IMR-90 (cell line): ENCODE data around the gene LMX1A. TPM values are rescaled to one million over a fixed set of nuclear protein-coding genes. Genes with fewer than 3 reads are reported as not detected.
A peak's percentile ranks its signal among the peaks of the same experiment; 100 is the strongest.

ENCODE experiments used
- ATAC-seq: fragments of 200-7000 bp; cut with Tn5 transposase; 2 replicates; pipeline ENCODE4 v1.9.1; 2020; ENCODE audit warnings: low read depth, mild to moderate bottlenecking, moderate library complexity
- BruUV-seq: library from RNA; stranded (reverse); fragments of 400-500 nt; replicated peaks from 2 replicates; lab custom pipeline; 2021; lab: Mats Ljungman, UMichigan
- CTCF ChIA-PET: fragments of 300-600 bp; formaldehyde crosslinking; extraction: SDS; loops from one replicate; lab custom pipeline; 2021; ENCODE audit warnings: antibody characterized with exemption; lab: Yijun Ruan, JAX
- POLR2A ChIA-PET: fragments of 300-600 bp; sonication (Branson Sonifier 250); formaldehyde crosslinking; loops from one replicate; lab custom pipeline; 2022; ENCODE audit warnings: antibody characterized with exemption; ENCODE audit not compliant: unreplicated experiment; lab: Charles Lee
- DNase-seq: peaks from one replicate; pipeline ENCODE4 v3.0.0; 2013
- H2AFZ ChIP-seq: replicated peaks from 2 replicates; pipeline ENCODE3; 2013; ENCODE audit warnings: low read length, mild to moderate bottlenecking; ENCODE audit not compliant: poor library complexity
- H2AK5ac ChIP-seq: 2 replicates; pipeline ENCODE4 v1.6.1; 2013; ENCODE audit warnings: low read depth, low read length, inconsistent platforms
- H2AK9ac ChIP-seq: replicated peaks from 2 replicates; pipeline ENCODE3; 2013; ENCODE audit warnings: mild to moderate bottlenecking, low read depth, low read length, moderate library complexity; ENCODE audit not compliant: poor library complexity
- H2BK120ac ChIP-seq: 2 replicates; pipeline ENCODE4 v1.6.1; 2013; ENCODE audit warnings: low read depth, low read length, inconsistent platforms
- H2BK15ac ChIP-seq: 3 replicates; pipeline ENCODE4 v1.6.1; 2013; ENCODE audit warnings: low read depth, low read length, inconsistent platforms
- H2BK20ac ChIP-seq: 2 replicates; pipeline ENCODE4 v1.6.1; 2013; ENCODE audit warnings: low read depth, mild to moderate bottlenecking, inconsistent platforms, low read length, moderate library complexity
- H2BK5ac ChIP-seq: 2 replicates; pipeline ENCODE4 v1.6.1; 2013; ENCODE audit warnings: mild to moderate bottlenecking, low read depth, low read length, inconsistent platforms; ENCODE audit not compliant: poor library complexity, severe bottlenecking
- H3K14ac ChIP-seq: replicated peaks from 2 replicates; pipeline ENCODE4 v1.6.1; 2013; ENCODE audit warnings: low read depth, low read length, inconsistent platforms
- H3K18ac ChIP-seq: 2 replicates; pipeline ENCODE4 v1.6.1; 2013; ENCODE audit warnings: low read depth, low read length, control low read depth
- H3K23ac ChIP-seq: 2 replicates; pipeline ENCODE4 v1.6.1; 2013; ENCODE audit warnings: low read depth, low read length, inconsistent platforms
- H3K27ac ChIP-seq: 2 replicates; pipeline ENCODE4 v1.5.1; 2013; ENCODE audit warnings: mild to moderate bottlenecking, control low read depth, low read length; ENCODE audit not compliant: insufficient read depth
- H3K27me3 ChIP-seq: 2 replicates; pipeline ENCODE4 v1.6.1; 2013; ENCODE audit warnings: low read length; ENCODE audit not compliant: control insufficient read depth, insufficient read depth
- H3K36me3 ChIP-seq: 2 replicates; pipeline ENCODE4 v1.6.1; 2013; ENCODE audit warnings: low read length, mixed read lengths; ENCODE audit not compliant: control insufficient read depth, insufficient read depth
- H3K4ac ChIP-seq: 2 replicates; pipeline ENCODE4 v1.6.1; 2013; ENCODE audit warnings: low read depth, low read length, inconsistent platforms
- H3K4me1 ChIP-seq: 2 replicates; pipeline ENCODE4 v1.6.1; 2013; ENCODE audit warnings: low read length, mixed read lengths; ENCODE audit not compliant: control insufficient read depth, insufficient read depth
- H3K4me2 ChIP-seq: 2 replicates; pipeline ENCODE4 v1.6.1; 2013; ENCODE audit warnings: low read depth, mild to moderate bottlenecking, control low read depth, low read length, moderate library complexity
- H3K4me3 ChIP-seq: 2 replicates; pipeline ENCODE4 v1.5.1; 2013; ENCODE audit warnings: low read depth, mild to moderate bottlenecking, control low read depth, low read length, moderate library complexity; ENCODE audit not compliant: insufficient read depth
- H3K56ac ChIP-seq: 2 replicates; pipeline ENCODE4 v1.6.1; 2013; ENCODE audit warnings: low read length, inconsistent platforms; ENCODE audit not compliant: insufficient read depth; ENCODE audit errors: extremely low read depth
- H3K79me1 ChIP-seq, 2 experiments: 2 replicates each; pipeline ENCODE4 v1.6.1; 2013; ENCODE audit warnings: low read length in 2 of 2, inconsistent platforms in 1 of 2, low read depth in 1 of 2
- H3K9ac ChIP-seq: 2 replicates; pipeline ENCODE4 v1.6.1; 2013; ENCODE audit warnings: low read depth, low read length, control low read depth
- H3K9me1 ChIP-seq: 2 replicates; pipeline ENCODE4 v1.6.1; 2013; ENCODE audit warnings: low read length, inconsistent platforms; ENCODE audit not compliant: insufficient read depth
- H3K9me3 ChIP-seq: 2 replicates; pipeline ENCODE4 v1.6.1; 2013; ENCODE audit warnings: low read length; ENCODE audit not compliant: control insufficient read depth, insufficient read depth
- H4K20me1 ChIP-seq: 2 replicates; pipeline ENCODE4 v1.6.1; 2013; ENCODE audit warnings: low read length, inconsistent platforms; ENCODE audit not compliant: insufficient read depth
- H4K5ac ChIP-seq: 2 replicates; pipeline ENCODE4 v1.6.1; 2013; ENCODE audit warnings: mild to moderate bottlenecking, low read depth, low read length, control low read depth
- H4K8ac ChIP-seq, 2 experiments: 2 replicates each; pipeline ENCODE4 v1.6.1; 2013; ENCODE audit warnings: low read depth in 2 of 2, low read length in 2 of 2, control low read depth in 1 of 2, inconsistent platforms in 1 of 2
- H4K91ac ChIP-seq: 2 replicates; pipeline ENCODE4 v1.6.1; 2013; ENCODE audit warnings: low read depth, low read length, inconsistent platforms; ENCODE audit not compliant: insufficient read depth
- BHLHE40 ChIP-seq: fragments of 150-350 bp; IDR thresholded peaks from 2 replicates; pipeline ENCODE4 v1.6.1; 2016; ENCODE audit warnings: mild to moderate bottlenecking, low read depth, low read length
- CEBPB ChIP-seq: IDR thresholded peaks from 2 replicates; pipeline ENCODE4 v1.6.1; 2012; ENCODE audit warnings: low read depth, low read length, improper control_type of control experiment
- CHD1 ChIP-seq: IDR thresholded peaks from 2 replicates; pipeline ENCODE4 v1.6.1; 2012; ENCODE audit warnings: low read depth, low read length, improper control_type of control experiment
- CTCF ChIP-seq: conservative IDR thresholded peaks from 2 replicates; pipeline ENCODE4 v1.5.1; 2012; ENCODE audit warnings: mild to moderate bottlenecking, low read depth, low read length, improper control_type of control experiment
- ELK1 ChIP-seq: fragments of 150-350 bp; IDR thresholded peaks from 2 replicates; pipeline ENCODE4 v1.6.1; 2016; ENCODE audit warnings: low read depth, mild to moderate bottlenecking, low read length, moderate library complexity, borderline replicate concordance
- FOS ChIP-seq: fragments of 150-350 bp; IDR thresholded peaks from 2 replicates; pipeline ENCODE4 v1.6.1; 2016; ENCODE audit warnings: low read depth, low read length
- MAFK ChIP-seq: IDR thresholded peaks from 2 replicates; pipeline ENCODE4 v1.6.1; 2012; ENCODE audit warnings: low read depth, low read length, improper control_type of control experiment
- MAZ ChIP-seq: IDR thresholded peaks from 2 replicates; pipeline ENCODE4 v1.6.1; 2012; ENCODE audit warnings: low read depth, mild to moderate bottlenecking, low read length, improper control_type of control experiment, moderate library complexity, borderline replicate concordance
- MXI1 ChIP-seq: IDR thresholded peaks from 2 replicates; pipeline ENCODE4 v1.6.1; 2012; ENCODE audit warnings: low read depth, mild to moderate bottlenecking, low read length, moderate library complexity, borderline replicate concordance
- NFE2L2 ChIP-seq: fragments of 150-350 bp; IDR thresholded peaks from 2 replicates; pipeline ENCODE4 v1.6.1; 2016; ENCODE audit warnings: low read depth, mild to moderate bottlenecking, low read length
- POLR2A ChIP-seq: IDR thresholded peaks from 2 replicates; pipeline ENCODE4 v1.6.1; 2012; ENCODE audit warnings: mild to moderate bottlenecking, low read depth, low read length
- RAD21 ChIP-seq: IDR thresholded peaks from 2 replicates; pipeline ENCODE4 v1.6.1; 2012; ENCODE audit warnings: low read length, improper control_type of control experiment
- RCOR1 ChIP-seq: IDR thresholded peaks from 2 replicates; pipeline ENCODE4 v1.6.1; 2012; ENCODE audit warnings: mild to moderate bottlenecking, low read length, improper control_type of control experiment; ENCODE audit not compliant: insufficient replicate concordance
- RFX5 ChIP-seq: IDR thresholded peaks from 2 replicates; pipeline ENCODE4 v1.8.0; 2012; ENCODE audit warnings: low read depth, mild to moderate bottlenecking, low read length, moderate library complexity
- SMC3 ChIP-seq: fragments of 150-350 bp; IDR thresholded peaks from 2 replicates; pipeline ENCODE4 v1.6.1; 2016; ENCODE audit warnings: low read depth, mild to moderate bottlenecking, antibody characterized with exemption, low read length, moderate library complexity
- USF2 ChIP-seq: fragments of 150-350 bp; IDR thresholded peaks from 2 replicates; pipeline ENCODE4 v1.6.1; 2017; ENCODE audit warnings: mild to moderate bottlenecking, antibody characterized with exemption, low read length, low read depth
- WGBS, 2 experiments: methylation state at CpG; one replicate each; pipeline versions ENCODE4 v1.1.5 to v1.1.7; 2013; ENCODE audit warnings: missing lambda C conversion rate in 2 of 2; ENCODE audit not compliant: insufficient read length in 1 of 2; ENCODE audit errors: extremely low coverage in 2 of 2; 5-methylcytosine and 5-hydroxymethylcytosine counted together
- dilution Hi-C: fragments of 300-500 bp; cut with HindIII; formaldehyde crosslinking; loops from one replicate; pipeline ENCODE4 v1.14.3; 2018; ENCODE audit warnings: low sequenced_read_pairs; ENCODE audit not compliant: unreplicated experiment
- in situ Hi-C: fragments of 300-500 bp; cut with MboI; formaldehyde crosslinking; loops from 3 replicates; pipeline ENCODE4 v1.14.3; 2019; ENCODE audit warnings: low sequenced_read_pairs, inconsistent platforms, mixed read lengths
- intact Hi-C: fragments of 100-400 bp; cut with micrococcal nuclease; formaldehyde crosslinking; loops from 2 replicates; pipeline ENCODE4 v1.10.0; 2022
- polyA plus RNA-seq, 3 experiments: library from polyadenylated mRNA; depleted of rRNA; stranded (reverse); fragments of >200 nt; gene quantifications; 2 replicates each; pipeline ENCODE4 v1.2.3, GENCODE V29; 2012; ENCODE audit warnings: low replicate concordance in 1 of 3
- total RNA-seq: library from RNA; depleted of rRNA; stranded (reverse); fragments of >200 nt; gene quantifications from 2 replicates; pipeline ENCODE4 v1.2.3, GENCODE V29; 2012

The LMX1A gene
- total and polyA plus RNA-seq, 2 of the 4 experiments (the other 2 are of a cell fraction): not detected

- CTCF ChIA-PET: no interaction called here
These were observed 127.8 kb downstream of the LMX1A start for GRCh38 chr1:165228676-165229075.

More at GRCh38 chr1:165228676-165229075, 127.8 kb downstream of the LMX1A start:
- Histone ChIP-seq H4K91ac (no peak overlapping the region), H3K36me3 (no peaks in the 10 kb centered on the region), H3K9ac (no peak overlapping the region), H3K14ac (no peak overlapping the region), H4K5ac (no peak overlapping the region), H2AK5ac (no peak overlapping the region), H3K4me1 (no peaks in the 10 kb centered on the region), H3K27ac (no peak overlapping the region), H2BK5ac (no peak overlapping the region), H3K4me3 (no peak overlapping the region), H3K18ac (no peak overlapping the region), H3K4ac (no peak overlapping the region), H2BK120ac (no peak overlapping the region), H4K20me1 (no peaks in the 10 kb centered on the region), H2BK15ac (no peak overlapping the region), H4K8ac (no peak overlapping the region), H3K9me1 (no peaks in the 10 kb centered on the region), H2AK9ac (no peak overlapping the region), H2AFZ (no peak overlapping the region), H3K27me3 (no peaks in the 10 kb centered on the region), H3K79me1 (no peaks in the 10 kb centered on the region), H3K9me3 (no peaks in the 10 kb centered on the region), H3K56ac (no peak overlapping the region), H2BK20ac (no peak overlapping the region), H3K23ac (no peak overlapping the region), H3K4me2 (no peak overlapping the region)
- TF ChIP-seq RFX5 (no peak), SMC3 (no peak), RCOR1 (no peak), CTCF (no peak), ELK1 (no peak), CEBPB (no peak), CHD1 (no peak), RAD21 (no peak), MXI1 (no peak), MAFK (no peak), NFE2L2 (no peak), POLR2A (no peak), FOS (no peak), BHLHE40 (no peak), USF2 (no peak), MAZ (no peak)
- intact Hi-C loops (no loop called here), dilution Hi-C loops (no loop called here), in situ Hi-C loops (no loop called here)
- DNase-seq: peak; percentile 0
- no CpG with 5 or more reads among the region's 2 CpGs for WGBS, 2 experiments
- POLR2A ChIA-PET: no interaction called here
- ATAC-seq: no peak
- BruUV-seq: no TSS peak
